CD4-positive, alpha-beta T cell treated with Interleukin-1 beta for 1 hour (primary cell): ENCODE measurements around the gene HS6ST3.

ENCODE experiments used
- DNase-seq, 2 donors: peaks; one replicate each; pipeline ENCODE4 v3.0.0-alpha.2; 2020 to 2022

The HS6ST3 gene

DNA sequence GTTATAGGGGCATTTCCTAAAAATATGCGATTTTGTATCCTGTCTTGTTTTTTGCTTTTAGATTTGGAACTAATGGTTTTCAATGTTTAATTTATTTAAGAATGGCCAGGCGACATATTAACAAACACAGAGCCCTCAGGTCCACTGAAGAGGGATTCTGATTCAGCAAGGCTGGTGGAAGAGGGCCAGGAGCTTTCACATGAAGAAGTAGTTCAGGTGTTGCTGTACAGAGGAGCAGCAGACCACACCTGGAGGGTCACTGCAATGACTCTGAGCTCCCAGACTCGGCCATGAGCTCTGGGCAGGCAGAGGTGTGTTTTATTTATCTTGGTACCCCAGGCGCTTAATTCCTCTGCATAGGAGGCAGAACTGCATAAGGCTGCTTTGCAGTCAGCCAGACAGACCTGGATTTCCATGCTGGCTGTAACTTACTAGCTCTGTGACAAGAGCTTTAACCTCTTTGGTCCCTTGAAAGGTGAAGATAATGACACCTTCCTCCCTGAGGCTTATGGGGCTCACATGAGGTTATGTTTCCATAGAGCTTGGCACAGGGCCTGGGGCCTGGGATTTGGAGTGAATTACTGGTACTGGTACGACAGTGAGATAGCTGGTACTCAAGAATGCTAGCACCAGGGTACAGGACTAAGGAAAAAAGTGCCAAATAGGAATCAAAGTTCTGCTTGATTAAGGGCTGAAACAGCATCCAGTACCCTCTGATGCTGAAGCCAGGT lies 719.6 kb downstream of the HS6ST3 start:
- DNase-seq, result no peak

DNA sequence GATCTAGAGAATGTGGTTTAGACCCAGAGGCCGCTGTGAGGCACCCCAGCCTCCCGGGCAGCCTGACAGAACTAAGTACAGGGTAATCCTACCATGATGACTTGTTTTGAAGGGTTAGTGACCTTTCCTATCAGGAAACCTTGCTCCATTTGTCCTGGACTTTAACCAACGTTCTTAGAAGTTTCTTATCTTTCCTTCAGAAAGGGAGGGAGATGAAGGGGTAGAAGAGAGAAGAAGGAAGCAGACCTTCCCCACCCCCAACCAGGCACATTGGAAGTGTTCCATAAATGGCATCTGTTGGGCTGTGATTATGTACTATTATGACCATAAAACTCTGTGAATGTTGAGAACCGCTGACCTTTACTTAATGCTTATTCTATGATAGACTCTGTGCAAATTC lies 720.2 kb downstream of the HS6ST3 start:
- DNase-seq, result no peak

DNA sequence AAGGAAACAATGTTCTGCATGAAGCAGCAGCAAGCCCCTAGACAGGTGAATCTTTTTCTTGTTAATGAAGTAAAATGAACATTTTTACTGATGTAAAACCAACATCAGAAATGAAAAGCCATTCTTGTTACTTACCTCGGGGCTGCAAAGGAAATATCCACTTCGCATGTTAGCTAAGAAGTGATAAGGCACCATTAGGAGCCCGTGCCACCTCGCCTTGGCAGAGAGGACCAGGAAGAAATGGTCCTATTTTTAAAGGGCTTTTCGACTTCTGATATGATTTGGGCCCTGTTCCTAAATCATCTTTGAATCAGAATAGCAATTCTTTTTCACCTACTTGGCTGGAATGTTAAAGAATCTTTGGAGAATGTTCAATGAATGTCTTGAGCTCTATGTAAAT lies 721.1 kb downstream of the HS6ST3 start:
- DNase-seq, result no peak

DNA sequence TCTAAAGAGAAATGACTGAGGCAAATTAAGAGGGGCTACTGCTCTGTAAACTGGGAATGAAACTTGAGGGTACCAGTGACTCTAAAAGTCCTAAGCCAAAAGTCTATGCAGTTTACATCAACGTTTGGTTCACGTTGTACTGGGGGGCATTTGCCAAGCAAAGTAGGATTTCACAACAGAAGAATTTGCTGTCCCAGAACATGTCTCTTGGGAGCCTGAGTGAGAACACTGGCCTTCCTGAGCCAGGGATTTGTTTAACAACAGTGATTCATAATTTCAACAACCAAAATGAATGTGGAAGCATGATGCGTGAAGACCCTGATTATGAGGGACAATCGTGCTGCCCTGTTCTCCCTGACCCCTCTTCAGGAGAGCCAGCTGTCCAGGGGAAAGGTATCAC lies 726.4 kb downstream of the HS6ST3 start:
- DNase-seq, result no peak

DNA sequence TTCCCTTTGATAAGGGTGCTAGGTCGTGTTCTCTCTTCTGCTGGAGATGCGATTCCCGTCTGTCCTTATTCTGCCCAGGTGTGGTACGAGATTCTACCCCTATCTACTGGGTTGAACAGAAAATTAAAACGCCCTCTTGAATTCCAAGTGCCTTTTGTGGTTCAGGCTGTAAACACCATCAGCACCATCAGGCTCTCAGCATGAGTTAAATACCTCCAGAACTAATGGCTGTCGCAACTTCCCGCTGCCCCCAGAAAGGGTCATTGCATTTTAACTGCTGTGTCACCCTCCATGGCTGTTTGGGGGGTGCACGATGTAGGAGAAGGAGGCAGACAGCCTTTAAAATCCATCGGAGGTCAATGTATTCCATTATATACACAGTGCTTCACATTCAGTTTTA lies 727.0 kb downstream of the HS6ST3 start:
- no peak for DNase-seq

DNA sequence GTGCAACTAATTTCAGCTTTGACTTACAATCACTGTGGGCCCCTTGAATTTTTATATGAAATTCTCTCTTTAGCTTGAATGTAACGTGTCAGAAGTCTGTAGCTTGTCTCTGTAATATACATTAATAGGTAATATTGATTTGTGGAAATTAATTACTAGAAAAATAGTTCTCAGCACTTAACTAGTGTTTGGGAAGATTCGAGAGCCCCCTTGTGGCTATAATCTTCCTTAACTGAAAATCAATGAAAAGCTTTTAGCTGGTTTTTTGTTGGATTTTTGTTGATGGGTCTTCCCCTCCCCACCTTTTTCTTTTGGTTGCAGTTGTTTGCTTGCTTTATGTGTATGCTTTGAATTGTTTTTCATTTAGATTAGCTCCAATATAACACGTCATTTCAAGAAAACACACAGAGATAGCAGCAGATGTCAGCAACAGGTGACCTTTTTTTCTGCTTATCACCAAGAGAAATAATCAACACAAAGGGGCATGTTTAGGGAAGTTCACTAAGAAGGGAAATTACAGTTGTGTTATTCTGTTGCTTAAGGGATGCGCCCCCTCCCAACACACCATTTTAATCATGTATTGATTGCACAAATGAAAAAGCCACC lies 727.5 kb downstream of the HS6ST3 start:
- DNase-seq, result no peak

DNA sequence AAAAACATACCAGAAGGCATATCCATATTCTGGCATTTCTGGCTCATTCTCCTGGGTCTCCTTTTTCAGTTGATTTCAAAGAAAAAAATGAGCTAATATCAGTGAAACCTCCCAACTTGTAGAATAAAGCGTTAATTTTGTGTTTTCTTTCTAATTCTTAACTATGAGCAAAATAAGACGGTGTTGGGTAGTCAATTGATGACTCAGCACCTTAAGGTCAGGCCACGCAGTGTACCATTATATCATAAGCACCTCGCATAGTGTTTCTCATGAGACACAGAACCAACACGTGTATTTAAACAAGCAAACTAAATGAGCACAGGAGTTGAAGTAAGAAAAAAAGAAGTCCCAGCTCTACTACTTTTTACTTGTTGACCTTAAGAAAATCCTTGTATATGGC lies 729.5 kb downstream of the HS6ST3 start:
- no peak for DNase-seq

DNA sequence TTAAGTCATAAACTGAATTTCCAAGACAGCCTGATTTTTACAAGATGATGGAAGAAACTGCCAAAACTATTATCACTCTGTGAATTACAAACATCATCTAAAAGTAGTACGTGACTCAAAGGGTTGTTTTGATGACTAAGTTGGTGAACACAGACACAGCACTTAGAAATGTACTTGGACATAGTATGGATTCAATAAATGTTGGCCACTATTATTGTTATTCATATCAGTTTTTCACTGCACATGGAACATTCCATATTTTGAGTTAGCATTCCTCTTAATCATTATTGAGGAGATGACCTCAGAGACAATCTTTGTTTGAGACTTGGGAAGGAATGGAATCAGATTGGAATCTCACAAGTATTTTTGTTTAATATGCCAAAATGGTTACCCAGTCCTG lies 731.5 kb downstream of the HS6ST3 start:
- DNase-seq, result no peak

DNA sequence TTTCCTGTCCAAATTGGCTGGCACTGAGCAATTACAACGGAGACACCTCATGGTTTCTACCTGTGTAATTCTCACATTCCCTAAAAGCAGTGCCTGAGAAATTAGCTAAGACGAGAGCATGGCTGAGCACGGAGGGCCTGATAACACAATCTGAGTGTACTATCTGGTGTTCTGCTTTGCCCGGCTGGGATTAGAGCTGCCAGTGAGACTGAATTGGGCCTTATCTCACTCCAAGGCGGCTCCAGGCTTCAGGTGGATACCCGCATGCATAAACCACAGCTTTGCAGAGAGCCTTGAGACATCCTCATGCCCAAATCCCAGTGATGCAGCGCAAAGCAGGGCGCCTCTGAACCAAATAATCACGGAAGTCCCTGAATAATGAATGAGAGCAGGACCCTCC lies 732.1 kb downstream of the HS6ST3 start:
- DNase-seq, result no peak

DNA sequence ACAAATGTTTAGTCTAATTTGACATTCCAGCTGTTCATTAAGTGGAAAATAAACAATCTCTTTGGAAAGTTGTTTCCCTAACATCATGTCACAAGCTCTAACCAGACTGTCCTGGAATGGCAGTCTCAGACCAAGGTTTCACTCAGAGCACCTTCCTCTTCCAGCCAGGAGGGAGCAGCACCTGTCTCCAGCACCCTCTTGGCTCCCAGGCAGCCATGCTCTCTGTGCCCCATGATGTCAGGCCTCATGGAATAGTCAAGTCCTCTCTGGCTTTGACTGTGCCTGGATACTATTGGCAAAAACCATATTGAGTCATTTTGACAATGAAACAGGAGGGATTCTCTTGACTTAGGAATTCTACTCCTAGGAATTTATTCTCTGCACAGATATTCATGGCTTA lies 733.0 kb downstream of the HS6ST3 start:
- DNase-seq, result no peak

DNA sequence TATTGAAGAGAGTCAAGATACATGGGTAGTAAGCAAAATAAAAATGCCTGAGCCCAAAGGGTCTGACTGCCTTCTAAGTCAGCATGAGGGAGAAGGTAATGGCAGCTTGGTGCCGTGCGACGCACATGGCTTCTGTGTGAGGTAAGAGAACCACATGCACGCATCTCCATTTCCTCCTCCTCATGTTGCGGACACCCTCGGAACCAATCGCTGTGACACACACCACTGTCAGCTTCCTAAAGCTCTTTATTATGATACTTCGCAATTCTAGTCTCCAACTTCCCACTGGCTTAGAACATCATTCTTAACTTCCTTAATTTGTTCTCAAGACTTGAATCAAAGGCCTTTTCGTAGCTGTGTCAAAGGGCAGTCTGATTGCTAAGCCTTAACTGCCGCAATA lies 734.2 kb downstream of the HS6ST3 start:
- DNase-seq, result no peak

DNA sequence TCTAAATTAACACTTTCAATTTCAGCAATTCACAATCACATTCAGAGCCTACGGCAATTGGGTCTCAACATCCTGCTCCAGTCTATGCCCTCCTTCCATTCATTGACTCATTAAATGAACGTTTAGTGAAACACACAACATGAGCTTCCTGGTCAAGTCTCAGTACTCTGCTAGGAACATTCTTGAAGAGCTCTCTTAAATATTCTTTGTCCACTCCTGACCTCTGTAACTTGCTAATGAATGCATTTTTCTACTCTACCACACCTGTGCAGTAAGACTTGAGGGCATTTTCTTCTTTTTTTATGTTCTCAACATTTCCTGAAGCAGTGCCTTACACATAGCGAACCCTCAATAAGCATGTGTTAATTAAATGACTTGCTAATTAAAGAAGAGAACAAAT lies 735.7 kb downstream of the HS6ST3 start:
- no peak for DNase-seq

DNA sequence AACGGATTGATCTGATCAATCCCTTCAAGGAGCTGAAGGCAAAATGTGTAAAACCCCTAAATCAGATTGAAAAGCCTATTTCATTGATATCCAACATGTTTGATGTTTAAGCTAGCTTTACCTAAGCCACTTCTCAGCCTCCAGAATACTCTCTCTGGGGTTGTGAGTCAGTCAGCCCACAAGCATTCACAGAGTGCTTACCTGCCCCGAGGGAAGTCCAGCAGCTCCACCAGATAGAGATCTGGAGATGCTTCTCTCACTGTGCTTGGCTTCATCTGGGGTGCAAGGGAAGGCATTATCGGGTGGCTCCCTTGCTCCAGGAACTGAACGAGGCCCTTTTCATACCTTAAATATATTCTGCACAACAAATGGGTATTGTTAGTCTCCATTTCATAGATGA lies 744.7 kb downstream of the HS6ST3 start:
- DNase-seq, result no peak

DNA sequence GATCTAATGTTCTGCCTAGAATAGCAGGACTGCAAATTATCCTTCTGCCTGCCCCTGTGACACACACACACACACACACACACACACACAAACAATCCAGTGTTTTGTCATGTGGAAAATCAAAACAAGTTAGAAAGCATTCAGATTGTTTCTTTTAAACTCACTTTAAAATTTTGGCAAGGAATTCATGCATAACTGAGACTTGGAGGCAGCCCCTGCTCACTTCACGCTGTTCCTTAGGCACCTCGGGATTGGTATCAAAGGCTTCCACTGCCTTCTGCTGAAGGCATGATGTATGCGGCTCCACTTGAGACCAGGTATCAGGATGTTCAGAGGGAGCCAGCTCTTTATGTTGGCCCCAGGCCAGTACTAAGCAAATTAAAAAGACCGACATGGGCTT lies 745.6 kb downstream of the HS6ST3 start:
- no peak for DNase-seq

DNA sequence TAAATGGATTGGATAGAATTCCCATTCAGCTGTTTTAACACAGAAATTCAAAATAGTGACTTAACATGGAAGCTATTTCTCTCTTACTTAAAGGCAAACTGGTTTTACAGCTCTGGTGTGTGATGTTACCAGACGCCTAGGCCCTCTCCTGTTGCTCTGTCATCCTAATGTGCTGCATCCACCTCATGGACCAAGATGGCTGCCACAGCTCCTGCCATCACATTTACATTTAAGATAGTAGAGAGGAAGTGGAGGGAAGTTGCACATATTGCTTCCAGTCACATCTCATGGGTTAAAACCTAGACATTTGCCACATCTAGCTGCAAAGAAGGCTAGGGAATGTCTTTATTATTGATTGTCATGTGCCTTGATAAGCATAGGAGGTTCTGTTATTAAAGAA lies 746.8 kb downstream of the HS6ST3 start:
- DNase-seq, result no peak

DNA sequence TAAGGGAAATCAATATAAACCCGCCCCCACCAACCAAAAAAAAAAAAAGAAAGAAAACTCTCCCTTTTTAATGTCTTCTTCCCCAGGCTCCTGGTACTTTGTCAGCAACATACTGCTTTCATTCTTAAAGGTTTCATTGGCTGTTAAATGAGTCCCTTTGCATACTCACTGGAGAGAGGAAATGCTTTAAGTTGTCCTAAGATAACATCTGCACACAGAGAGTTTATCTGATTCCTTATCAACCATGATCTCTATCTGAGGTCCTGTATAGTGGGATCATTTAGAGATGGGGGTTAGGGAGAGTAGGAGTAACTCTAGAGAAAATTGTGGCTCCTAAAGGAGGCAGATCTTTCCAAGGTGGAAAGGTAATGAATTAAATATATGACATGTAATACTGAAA lies 747.9 kb downstream of the HS6ST3 start:
- DNase-seq, result no peak

DNA sequence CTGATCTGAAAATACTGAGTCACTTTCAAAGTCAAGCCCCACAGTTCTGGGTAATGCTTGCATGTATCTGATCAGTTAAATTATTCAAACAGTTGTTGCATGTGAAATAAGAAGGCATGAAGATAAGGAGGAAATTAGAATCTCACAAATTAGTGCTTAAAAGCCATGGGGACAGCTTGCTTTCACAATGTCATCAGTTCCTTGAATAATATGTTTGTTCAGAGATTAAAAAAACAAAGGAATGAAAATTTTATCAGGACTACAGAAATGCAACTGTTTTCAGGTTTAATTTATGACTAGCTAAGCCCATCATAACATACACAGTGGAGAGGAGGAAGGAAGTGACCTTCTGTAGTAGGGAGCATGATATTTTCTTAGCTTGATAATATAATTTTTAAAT lies 754.3 kb downstream of the HS6ST3 start:
- no peak for DNase-seq

DNA sequence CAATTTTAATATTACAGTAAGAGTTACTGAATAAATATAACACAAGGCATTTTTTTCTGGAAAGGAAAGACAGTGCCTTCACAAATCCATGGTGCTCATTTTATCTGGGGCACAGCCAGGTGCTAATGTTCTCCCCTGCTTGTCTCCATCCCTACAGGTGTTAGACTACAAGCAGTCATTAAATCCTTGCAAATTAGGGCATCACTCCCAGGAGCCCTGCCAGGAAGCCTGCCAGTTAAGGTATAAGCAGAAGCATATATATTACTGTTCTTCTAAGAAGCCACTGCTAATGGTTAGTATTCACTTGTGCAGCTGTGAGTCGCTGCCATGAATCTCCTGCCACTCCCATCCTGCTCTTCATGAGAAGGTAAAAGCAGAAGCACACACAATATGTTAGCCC lies 754.7 kb downstream of the HS6ST3 start:
- DNase-seq, result no peak

DNA sequence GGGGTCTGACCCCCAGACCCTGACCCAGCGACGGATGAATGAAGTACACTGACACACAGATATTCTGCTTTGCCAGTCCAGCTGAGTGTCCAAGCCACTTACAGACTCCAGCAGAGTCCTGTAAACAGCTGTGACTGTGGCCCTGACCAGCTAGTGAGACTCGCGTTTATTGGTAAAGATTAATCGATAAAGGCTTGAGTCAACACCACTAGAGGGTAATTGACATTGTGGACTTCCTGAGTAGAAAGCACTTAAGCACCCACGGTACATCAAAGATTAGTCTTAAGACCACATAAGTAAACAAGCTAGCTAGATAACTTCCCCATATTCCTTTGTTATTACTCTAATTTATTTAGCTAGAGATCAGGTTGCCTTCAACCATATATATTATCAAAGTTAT lies 758.4 kb downstream of the HS6ST3 start:
- no peak for DNase-seq

DNA sequence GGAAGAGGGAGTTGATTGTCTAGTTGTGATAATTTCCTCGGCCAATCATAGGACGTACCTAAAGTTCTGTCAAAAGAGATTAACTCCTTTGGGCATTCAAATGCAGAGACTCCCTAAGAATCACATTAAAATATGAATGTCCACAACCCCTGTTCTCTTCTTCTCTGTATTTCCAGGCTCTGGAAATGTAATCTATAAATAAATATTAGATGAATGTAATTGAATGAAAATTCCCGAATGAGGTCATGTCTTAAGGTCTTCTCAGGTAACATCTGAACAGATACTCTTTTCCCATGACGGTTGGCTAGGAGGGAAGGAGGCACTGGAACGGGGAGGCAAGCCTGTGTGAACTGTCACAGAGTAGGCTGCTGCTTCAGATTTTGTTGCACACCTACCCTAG lies 759.2 kb downstream of the HS6ST3 start:
- no peak for DNase-seq

DNA sequence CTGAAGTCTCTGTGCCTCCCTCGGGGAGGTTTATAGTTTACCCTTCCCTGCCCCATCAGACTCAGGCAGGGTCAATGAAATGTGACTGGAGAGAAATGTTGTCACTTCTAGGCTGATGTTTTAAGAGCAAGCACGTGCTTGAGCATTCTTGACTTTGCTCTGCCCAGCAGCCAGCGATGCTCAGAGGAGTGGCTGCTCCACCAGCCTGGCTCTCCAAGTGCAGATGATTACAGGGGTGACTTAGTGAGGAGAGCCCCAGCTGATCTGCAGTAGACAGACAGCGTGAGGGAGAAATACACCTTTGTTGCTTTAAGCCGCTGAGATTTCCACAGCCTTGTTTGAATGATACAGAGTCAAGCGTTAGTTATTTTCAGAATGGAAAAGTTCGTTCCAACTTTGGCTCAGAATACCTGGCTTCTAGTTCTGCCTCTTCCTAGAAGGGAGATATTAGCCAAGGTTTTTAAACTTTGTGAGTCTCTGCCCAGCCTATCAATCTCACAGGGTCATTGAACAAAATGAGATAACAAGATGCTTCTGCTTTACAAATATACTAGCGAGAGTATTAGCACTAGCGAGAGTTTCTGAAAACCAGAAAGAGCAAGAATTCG lies 760.7 kb downstream of the HS6ST3 start:
- no peak for DNase-seq

DNA sequence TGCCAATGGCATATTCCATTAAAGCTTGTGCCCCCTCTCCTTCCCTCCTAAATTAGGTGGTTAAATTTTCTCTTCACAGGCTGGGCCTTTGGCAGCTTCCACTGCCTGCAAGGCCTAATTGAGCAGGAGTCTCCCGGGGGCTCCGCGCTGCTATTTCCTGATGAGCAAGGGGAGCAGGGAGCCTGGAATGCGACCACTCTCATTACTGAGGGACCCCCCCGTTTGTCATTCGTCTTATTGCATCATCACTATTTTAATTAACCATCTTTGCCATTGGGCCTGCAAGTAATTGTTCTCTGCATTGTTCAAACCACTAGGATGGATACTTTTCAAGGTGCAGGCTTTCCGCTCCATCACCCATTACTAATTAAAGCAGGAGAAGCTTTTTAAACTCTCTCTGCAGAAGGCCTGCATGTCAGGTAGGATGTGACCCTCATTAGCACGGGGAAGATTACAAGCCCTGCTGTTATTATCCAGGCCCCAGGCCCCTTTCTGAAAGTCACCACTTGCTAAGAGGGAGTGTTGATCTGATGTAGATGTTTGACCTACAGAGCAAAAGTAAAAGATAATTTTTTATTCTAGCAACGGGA lies 762.0 kb downstream of the HS6ST3 start:
- DNase-seq, result no peak

DNA sequence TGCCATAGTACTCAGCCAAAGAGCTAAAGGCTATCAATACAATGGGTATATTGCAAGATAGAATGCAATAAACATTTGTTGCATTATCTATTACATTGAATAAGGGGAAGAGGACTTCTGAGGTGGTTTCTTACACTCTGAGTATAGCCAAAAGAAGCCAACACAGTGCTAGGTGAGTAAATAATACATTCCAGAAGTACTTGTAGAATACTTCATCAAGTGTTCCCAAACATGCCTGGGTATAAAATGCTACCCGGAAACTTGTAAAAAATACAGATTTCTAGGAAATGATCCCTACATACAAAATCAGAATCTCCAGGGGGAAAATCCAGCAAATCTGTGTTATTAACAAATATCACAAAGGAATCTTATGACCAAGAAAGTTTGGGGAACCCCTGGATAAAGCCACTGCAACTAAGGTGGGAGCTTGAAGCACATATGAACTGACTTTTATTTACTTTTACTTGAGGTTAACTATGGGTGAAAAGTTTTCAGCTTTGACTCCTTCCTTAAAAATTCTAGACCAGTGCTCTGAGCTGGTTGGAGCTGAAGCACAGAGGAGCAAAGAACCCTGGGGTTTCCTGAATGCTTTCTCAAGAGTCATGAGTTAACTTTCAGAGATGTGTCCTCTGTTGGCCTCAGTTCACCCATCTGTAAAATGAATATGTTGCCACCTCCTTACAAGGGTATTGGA lies 768.4 kb downstream of the HS6ST3 start:
- no peak for DNase-seq

DNA sequence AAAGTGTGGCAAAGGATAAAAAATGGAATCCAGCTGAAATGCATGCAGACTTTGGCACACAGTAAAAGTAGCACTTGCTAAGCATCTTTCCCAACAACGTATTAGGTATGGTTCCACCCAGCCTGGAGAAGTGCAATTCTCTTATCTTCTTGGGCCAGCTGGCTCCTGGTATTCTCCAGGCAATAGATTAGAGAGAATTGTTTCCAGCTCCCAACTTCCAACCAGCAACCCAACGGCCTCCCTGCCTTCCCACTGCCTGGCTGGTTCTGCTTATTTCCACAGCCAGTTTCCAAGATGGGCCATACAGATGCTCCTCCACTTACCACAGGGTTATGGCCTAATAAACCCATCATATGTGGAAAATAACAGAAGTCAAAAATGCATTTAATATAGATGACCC lies 771.0 kb downstream of the HS6ST3 start:
- no peak for DNase-seq
